ENCODE results near the gene PTPRD. TPM values are rescaled to one million over a fixed set of nuclear protein-coding genes. Genes with fewer than 3 reads are reported as not detected.
"Not testable (repeated sequence)": the region's sequence is repeated elsewhere in the genome, so short reads cannot be mapped to it uniquely, and the experiment has no call there.

Gene PTPRD
- total RNA-seq, 1 donor from 2014 or later = 5.7 TPM

DNA sequence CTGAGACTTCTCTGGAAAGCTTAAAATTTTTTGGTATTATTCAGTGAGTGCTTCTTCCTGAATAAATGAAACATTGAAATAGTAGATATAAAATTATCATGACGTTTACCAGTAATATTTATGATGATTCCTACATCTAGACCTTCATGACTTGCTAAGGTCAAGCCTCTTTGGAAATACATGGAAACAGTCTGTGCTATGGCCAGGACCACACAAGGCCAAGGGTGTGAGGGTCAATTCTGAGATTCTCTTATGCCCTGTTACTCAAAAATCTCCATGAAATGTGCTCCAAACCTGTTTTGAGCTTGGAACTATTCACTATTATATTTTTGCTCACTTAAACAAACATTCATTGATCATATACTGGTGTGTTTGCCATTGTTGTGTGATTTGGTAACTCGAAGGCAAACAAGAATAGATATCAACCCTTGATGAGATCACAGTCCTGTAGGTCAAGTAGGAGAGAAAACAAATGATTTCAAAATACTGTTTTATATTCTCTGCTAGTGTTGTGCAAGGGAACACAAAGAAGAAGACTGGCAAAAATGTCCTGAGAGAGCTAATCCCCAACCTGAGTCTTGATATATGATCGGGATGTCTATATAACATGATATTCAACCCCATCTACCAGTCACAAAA lies 1558.3 kb downstream of the PTPRD start:
- no peaks in the 10 kb centered on the region for H3K27me3 Mint-ChIP-seq (ENCODE audit: low read depth)
- no peak overlapping the region for H3K27ac Mint-ChIP-seq (ENCODE audit: unreplicated experiment)
- H3K4me3 Mint-ChIP-seq (ENCODE audit: unreplicated experiment) = no peak overlapping the region
- H3K4me1 Mint-ChIP-seq (ENCODE audit: low read depth) = no peaks in the 10 kb centered on the region
- no peak for DNase-seq (ENCODE audit: low spot score)
- TF ChIP-seq, protein P1, sequence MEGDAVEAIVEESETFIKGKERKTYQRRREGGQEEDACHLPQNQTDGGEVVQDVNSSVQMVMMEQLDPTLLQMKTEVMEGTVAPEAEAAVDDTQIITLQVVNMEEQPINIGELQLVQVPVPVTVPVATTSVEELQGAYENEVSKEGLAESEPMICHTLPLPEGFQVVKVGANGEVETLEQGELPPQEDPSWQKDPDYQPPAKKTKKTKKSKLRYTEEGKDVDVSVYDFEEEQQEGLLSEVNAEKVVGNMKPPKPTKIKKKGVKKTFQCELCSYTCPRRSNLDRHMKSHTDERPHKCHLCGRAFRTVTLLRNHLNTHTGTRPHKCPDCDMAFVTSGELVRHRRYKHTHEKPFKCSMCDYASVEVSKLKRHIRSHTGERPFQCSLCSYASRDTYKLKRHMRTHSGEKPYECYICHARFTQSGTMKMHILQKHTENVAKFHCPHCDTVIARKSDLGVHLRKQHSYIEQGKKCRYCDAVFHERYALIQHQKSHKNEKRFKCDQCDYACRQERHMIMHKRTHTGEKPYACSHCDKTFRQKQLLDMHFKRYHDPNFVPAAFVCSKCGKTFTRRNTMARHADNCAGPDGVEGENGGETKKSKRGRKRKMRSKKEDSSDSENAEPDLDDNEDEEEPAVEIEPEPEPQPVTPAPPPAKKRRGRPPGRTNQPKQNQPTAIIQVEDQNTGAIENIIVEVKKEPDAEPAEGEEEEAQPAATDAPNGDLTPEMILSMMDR (IDR thresholded peaks at IDR 0.05) = no peak
- no peaks in the 10 kb centered on the region for H3K9me3 Mint-ChIP-seq (ENCODE audit: low read depth)
- no peaks in the 10 kb centered on the region for H3K36me3 Mint-ChIP-seq (ENCODE audit: low read depth)

DNA sequence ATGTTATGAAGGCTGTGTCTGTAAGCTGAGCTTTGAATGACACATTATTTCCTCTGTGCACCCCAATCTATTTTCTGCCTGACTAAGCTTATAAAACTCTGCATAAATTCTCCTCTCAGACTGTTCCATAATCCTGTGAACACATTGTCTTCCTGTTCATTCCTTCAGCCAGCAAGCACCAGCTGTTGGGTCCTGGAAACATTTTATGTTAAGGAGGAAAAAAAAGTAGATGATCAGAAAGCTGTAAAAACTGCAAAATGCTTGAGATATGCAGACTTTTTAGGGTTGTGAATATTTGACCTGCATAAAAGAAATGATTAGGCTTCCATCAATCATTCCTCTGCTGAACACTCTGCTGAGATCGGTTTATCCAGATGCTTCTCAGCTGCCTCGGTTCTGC lies 1567.2 kb downstream of the PTPRD start:
- no peak overlapping the region for H3K4me3 Mint-ChIP-seq (ENCODE audit: unreplicated experiment)
- no peak for DNase-seq (ENCODE audit: low spot score)
- H3K9me3 Mint-ChIP-seq (ENCODE audit: low read depth) = no peaks in the 10 kb centered on the region
- no peak overlapping the region for H3K27ac Mint-ChIP-seq (ENCODE audit: unreplicated experiment)
- no peaks in the 10 kb centered on the region for H3K4me1 Mint-ChIP-seq (ENCODE audit: low read depth)
- H3K36me3 Mint-ChIP-seq (ENCODE audit: low read depth) = no peaks in the 10 kb centered on the region
- H3K27me3 Mint-ChIP-seq (ENCODE audit: low read depth) = peaks cover 3% of the 10 kb centered on the region
- TF ChIP-seq, protein P1 (IDR thresholded peaks at IDR 0.05) = no peak

DNA sequence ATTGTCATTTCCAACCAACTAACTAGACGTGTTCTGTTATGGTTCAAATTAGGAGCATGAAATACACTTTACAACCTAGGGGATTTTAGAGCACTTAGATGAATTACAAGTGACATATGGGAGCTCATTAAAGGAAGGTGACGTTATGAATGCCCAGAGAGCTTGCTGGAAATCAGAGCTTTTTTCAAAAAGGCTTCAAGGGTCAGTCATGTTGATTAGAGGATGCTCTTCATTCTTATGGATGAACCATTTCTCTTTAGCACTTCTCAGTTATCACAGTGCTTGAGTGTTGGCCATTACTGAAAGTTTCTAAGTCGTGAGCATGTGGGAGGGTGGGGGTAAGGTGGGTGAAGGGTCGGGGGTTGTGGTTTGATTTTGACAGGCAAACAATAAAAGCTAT lies 1567.7 kb downstream of the PTPRD start:
- no peaks in the 10 kb centered on the region for H3K9me3 Mint-ChIP-seq (ENCODE audit: low read depth)
- H3K36me3 Mint-ChIP-seq (ENCODE audit: low read depth) = no peaks in the 10 kb centered on the region
- H3K4me1 Mint-ChIP-seq (ENCODE audit: low read depth) = no peaks in the 10 kb centered on the region

DNA sequence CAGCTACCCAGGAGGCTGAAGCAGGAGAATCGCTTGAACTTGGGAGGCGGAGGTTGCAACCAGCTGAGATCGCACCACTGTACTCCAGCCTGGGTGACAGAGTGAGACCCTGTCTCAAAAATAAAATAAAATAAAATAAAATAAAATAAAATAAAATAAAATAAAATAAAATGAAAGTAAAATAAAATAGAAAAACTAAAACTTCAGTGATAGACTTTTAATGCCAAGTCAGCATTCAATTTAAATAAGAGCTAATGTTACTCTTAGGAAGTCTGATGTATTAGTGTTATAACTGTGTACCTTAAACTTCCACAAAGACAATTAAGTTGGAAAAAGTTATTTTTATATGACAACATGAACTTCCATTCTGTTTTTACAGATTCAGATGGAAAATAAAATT lies 1569.0 kb downstream of the PTPRD start:
- DNase-seq (ENCODE audit: low spot score); H3K27ac Mint-ChIP-seq (ENCODE audit: unreplicated experiment); H3K9me3 Mint-ChIP-seq (ENCODE audit: low read depth); H3K27me3 Mint-ChIP-seq (ENCODE audit: low read depth); H3K4me3 Mint-ChIP-seq (ENCODE audit: unreplicated experiment); H3K36me3 Mint-ChIP-seq (ENCODE audit: low read depth); H3K4me1 Mint-ChIP-seq (ENCODE audit: low read depth): not testable (repeated sequence)

More for the DNA sequence above, 1567.7 kb downstream of the PTPRD start:
- Mint-ChIP-seq H3K4me3 (ENCODE audit: unreplicated experiment) (no peak overlapping the region), H3K27ac (ENCODE audit: unreplicated experiment) (no peak overlapping the region), H3K27me3 (ENCODE audit: low read depth) (peaks cover 3% of the 10 kb centered on the region)
- DNase-seq (ENCODE audit: low spot score) = no peak
- TF ChIP-seq, protein P1 (IDR thresholded peaks at IDR 0.05) = no peak

DNA sequence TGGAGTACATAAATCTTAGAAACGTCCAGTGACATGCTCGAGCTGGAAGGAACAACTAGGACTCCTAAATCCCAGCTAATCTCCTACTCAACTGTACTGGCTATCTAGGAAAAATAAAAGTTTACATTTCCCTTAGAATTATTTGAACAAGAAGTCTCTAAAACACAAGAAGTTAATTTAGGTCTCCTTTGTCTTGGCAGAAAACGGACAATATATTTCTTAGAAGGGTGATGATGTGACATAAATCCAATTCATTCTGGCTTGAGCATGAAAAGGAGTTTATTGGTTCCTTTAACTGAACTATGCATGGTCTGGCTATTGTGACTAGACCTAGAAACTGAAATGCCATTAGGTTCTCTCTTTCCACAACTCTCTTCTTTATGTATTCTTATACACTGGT lies 1571.0 kb downstream of the PTPRD start:
- Mint-ChIP-seq H3K27me3 (ENCODE audit: low read depth) (no peaks in the 10 kb centered on the region), H3K36me3 (ENCODE audit: low read depth) (no peaks in the 10 kb centered on the region), H3K4me3 (ENCODE audit: unreplicated experiment) (no peak overlapping the region), H3K27ac (ENCODE audit: unreplicated experiment) (no peak overlapping the region), H3K4me1 (ENCODE audit: low read depth) (no peaks in the 10 kb centered on the region), H3K9me3 (ENCODE audit: low read depth) (no peaks in the 10 kb centered on the region)
- no peak for DNase-seq (ENCODE audit: low spot score)
- TF ChIP-seq, protein P1 (IDR thresholded peaks at IDR 0.05) = no peak

DNA sequence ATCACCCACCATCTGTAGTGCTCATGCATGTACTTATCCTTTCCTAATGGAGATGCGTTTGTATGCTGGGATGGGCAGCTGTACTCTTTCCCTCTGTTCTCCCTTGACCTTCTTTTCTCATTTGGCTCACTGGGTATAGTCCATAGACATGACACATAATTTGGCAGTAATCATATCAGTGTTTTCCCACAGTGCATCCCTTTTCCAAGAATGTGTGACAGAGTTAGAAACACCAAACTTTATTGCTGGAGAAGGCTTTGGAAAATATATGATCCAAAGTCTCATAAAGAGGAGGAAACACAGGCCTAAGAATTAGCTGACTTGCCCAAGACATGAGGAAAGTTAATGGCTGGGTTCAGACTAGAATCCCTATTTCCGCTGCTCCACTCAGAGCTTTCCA lies 1579.8 kb downstream of the PTPRD start:
- Mint-ChIP-seq H3K4me3 (ENCODE audit: unreplicated experiment) (no peak overlapping the region), H3K4me1 (ENCODE audit: low read depth) (no peaks in the 10 kb centered on the region), H3K27me3 (ENCODE audit: low read depth) (peaks cover 2% of the 10 kb centered on the region), H3K27ac (ENCODE audit: unreplicated experiment) (no peak overlapping the region), H3K36me3 (ENCODE audit: low read depth) (no peaks in the 10 kb centered on the region), H3K9me3 (ENCODE audit: low read depth) (no peaks in the 10 kb centered on the region)
- TF ChIP-seq, protein P1 (IDR thresholded peaks at IDR 0.05) = no peak
- DNase-seq (ENCODE audit: low spot score) = no peak

All from chondrocyte (in vitro differentiated cells).